Keratinocyte (primary cell): ENCODE measurements around the gene LRR1.

ENCODE experiments used
- CTCF ChIP-seq, 3 experiments: IDR thresholded peaks in 1 of 3; conservative IDR thresholded peaks in 1 of 3; optimal IDR thresholded peaks in 1 of 3; 2 replicates in 2 of 3; 3 replicates in 1 of 3; pipeline versions ENCODE3 to v1.5.1; 2011; ENCODE audit warnings: low read length in 3 of 3, mild to moderate bottlenecking in 3 of 3, moderate library complexity in 2 of 3, control low read depth in 1 of 3, inconsistent platforms in 1 of 3; ENCODE audit not compliant: insufficient read depth in 2 of 3; ENCODE audit errors: extremely low read depth in 1 of 3
- EZH2 ChIP-seq: IDR thresholded peaks from one replicate; pipeline ENCODE4 v1.6.1; 2012; ENCODE audit warnings: inconsistent platforms, mild to moderate bottlenecking, low read length, moderate library complexity

- no peak for TF ChIP-seq CTCF (optimal IDR thresholded peaks at IDR 0.05 in 1 of 3, IDR thresholded peaks at IDR 0.05 in 1 of 3, conservative IDR thresholded peaks at IDR 0.05 in 1 of 3; ENCODE audit: extremely low read depth in 1 of 3, insufficient read depth in 2 of 3, low read length in 3 of 3)
- TF ChIP-seq EZH2, result no peak
Observed at GRCh38 chr14:49641697-49642129, 43.0 kb downstream of the LRR1 start.
